Activated gamma-delta T cell treated with Interleukin-2 at 50 U/mL for 16 hours (primary cell): ENCODE measurements around the gene ESPN.

ENCODE experiments used
- DNase-seq: peaks from one replicate; pipeline ENCODE4 v3.0.0-alpha.2; 2020

Gene ESPN

GRCh38 chr1:6467744-6468688 is 43.4 kb downstream of the ESPN start:
- DNase-seq, result no peak

DNA sequence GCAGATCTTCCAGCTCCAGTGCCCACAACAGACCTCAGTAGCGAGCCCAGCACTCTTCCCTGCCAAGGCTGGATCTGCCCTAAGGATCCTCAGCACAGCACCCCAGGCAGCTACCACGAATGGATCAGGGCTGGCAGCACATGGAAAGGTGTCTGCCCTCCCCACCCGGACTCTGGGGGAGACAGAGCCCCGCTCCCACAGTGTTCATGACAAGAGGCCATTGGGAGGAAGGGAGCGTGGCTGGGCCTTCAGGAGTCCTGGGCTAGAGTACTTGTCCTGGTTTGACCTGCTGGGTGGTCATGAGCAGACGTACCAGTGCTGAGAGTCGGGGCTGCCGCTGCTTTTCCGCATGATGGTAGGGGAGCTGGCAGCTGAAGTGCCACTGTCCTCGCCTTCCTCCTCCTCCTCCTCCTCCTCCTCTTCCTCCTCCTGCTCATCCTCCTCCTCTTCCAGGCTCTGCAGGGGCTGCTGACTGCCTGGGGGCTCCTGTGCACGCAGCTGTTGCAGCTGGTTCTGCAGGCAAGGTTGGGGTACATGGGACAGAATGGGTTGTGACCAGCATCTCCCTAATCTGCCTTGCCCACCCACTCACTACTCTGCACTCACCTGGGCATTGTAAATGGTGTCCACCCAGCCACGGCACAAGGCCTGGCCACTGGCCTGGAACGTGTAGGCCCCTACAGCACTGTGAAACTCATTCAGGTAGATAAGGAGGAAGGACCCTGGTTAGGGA is 44.3 kb downstream of the ESPN start:
- no peak for DNase-seq

DNA sequence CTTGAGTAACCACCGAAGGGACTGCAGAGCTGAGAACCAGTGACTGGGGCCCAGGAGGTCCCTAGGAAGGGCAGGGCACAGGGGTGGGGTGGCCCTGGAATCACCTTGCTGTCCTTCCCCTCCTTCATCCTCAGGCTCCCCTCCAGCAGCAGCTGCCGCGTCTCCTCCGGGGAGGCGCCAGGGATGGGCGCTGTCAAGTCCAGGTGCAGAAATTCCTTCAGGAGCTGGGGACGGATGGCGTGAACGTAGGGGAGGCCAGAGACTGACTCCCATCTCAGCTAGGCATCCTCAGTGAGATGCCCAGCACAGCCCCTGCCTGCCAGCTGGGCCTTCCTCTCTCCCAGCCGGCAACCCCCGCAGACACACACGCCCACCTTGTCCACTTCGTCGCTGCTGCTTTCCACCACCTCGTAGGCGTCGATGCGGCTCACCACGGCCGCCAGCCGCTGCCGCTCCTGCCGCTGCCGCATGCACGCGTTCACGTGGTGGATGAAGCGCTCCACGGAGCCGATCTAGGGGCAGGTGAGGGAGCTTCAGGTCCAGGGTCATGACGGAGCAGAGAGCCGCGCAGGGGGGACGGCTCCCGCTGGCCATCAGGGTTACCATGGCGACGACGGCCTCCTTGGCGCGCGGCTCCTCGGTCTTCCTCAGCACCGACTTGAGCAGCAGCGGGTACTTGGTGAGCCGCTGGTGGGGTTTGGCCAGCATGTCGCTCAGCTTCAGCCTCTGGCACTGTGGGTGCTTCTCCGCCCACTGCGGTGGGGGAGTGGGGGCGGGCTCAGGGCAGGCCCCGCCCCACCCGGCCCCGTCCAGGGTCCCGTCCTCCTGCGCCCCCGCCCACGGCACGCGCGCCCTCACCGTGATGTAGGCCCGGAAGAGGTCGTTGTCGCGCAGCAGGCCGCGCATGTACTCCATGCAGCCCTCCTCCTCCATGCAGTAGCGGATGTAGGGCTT is 45.8 kb downstream of the ESPN start:
- DNase-seq, result no peak

DNA sequence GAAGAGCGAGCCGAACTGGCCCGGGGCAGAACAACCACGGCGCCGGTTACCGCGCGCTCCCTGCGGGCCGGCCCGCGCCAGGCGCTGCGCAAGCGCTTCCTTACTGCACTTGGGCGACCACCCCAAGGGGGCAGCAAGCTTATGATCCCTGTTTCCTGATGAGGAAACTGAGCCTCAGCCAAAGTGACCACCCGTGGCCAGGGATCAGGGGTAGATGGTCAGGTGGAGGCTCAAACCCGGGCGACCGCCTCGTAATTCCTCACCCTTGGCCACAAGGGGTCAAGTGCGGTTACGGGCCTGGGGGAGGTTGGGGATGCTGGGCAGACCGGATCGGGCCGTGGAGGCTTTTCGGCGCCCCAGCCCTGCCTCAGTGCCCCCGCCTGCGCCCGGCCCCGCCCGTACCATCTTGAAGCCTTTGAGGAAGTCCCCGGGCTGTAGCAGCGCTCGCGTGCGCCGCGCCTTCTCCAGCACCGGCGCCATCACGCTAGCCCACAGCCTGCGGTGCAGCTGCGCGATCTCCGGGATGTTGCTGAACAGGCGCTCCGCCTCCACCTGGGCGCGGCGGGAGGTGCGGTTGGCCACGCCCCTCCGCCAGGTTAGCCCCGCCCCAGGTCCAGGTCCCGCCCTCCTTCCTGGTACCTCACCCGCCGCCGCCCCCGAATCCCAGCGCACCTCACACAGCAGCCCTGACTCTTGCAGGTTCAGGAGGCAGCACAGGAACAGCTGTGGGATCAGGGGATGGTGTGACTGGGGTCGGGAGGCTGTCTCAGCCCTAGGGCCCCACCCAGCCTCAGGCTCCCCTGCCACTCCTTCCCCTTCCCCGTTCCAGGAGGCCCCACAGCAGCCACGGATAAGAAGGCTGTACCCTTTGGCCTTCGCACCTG is 46.8 kb downstream of the ESPN start:
- DNase-seq, result no peak

GRCh38 chr1:6471970-6472368 is 47.4 kb downstream of the ESPN start:
- no peak for DNase-seq

- DNase-seq, result no peak
Observed at GRCh38 chr1:6472391-6472790, 47.8 kb downstream of the ESPN start.

- no peak for DNase-seq
Observed at GRCh38 chr1:6473156-6473555, 48.6 kb downstream of the ESPN start.

GRCh38 chr1:6473974-6474814 is 49.6 kb downstream of the ESPN start:
- no peak for DNase-seq

- no peak for DNase-seq
Observed at GRCh38 chr1:6474815-6475282, 50.3 kb downstream of the ESPN start.

GRCh38 chr1:6475381-6476133 is 51.0 kb downstream of the ESPN start:
- peak; percentile 81 for DNase-seq

GRCh38 chr1:6476483-6476882 is 51.9 kb downstream of the ESPN start:
- DNase-seq, result no peak

- DNase-seq, result no peak
Observed at GRCh38 chr1:6477039-6477820, 52.7 kb downstream of the ESPN start.

DNA sequence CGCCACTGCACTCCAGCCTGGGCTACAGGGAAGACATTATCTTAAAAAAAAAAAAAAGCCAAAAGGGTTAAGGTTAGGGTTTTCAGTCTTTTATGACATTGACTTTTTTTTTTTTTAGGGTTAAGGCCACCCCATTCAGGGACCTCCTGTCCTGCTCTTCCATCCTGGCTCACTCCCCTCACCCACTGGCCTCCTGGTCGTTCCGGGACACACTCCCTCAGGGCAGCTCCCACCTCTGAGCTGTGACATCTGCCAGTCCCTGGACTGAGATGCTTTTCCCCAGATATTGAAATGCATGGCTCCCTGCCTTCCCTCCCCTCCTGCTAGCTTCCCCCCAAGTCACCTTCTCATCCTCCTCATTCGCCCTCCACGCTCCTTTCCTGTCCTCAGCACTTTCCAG is 57.2 kb downstream of the ESPN start:
- no peak for DNase-seq

- DNase-seq, result no peak
Observed at GRCh38 chr1:6483017-6483760, 58.6 kb downstream of the ESPN start.

DNA sequence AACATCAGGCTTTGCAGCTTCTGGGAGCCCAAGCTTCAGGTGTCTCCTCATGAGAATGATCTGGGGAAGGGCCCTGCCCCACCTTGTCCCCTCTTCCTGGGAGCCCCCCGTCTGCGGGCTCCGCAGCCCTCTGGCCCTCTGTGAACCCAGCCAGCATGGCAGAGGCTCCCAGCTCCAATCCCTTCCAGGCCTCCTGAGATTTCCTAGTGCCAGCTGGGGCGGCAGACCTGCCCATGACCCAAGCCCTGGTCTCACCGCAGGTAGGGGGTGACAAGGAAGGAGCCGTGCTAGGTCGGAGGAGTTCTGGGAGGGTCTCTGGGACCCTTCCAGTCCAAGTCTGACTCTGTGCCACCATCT is 59.2 kb downstream of the ESPN start:
- no peak for DNase-seq

GRCh38 chr1:6484826-6485167 is 60.2 kb downstream of the ESPN start:
- no peak for DNase-seq

DNA sequence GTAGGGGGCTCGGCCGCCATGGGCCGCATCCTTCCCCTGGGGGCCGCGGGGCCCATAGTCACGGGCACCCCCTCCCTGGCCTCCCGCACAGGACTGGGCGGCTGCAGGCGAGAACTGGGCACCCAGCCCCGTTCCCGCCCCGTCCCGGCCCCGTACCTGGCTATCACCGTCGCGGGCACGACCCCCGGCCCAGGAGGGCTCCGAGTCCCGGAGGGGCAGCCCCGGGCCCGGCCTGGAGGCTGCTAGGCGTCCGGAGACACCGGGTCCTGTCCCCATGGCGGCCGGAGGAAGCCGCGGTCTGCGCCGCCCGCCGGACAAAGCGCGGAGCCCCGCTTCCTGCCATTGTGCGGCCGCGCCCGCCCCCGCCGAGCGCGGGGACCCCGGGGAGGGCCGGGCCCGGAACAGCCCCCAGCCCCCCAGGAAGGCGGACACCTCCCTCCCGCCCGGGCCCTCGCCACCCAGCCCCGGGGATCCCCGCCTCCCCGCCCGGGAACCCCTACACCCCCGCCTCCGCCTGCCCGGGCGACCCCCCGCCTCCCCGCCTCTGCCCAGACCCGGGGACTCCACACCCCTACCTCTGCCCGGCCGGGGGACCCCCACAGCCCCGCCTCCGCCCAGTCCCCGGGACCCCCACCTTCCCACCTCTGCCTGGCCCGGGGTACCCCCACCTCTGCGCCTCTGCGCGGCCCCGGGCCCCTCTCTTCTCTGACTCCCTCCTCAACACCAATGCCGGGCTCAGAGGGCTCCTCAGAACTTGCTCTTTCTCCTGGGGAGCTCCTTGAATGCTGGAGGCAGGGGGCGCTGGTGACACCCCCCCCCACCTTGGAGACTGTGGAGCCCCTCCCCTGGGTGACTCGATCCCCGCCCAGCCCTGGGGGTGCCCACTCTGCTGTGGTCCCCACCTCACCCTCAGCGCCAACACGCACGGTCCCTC is 60.9 kb downstream of the ESPN start:
- DNase-seq, result no peak
